GM19023 (cell line): ENCODE results near the gene BIRC6.
"Not testable (repeated sequence)": the region's sequence is repeated elsewhere in the genome, so short reads cannot be mapped to it uniquely, and the experiment has no call there.

Source experiments
- ATAC-seq: cut with Tn5 transposase; IDR thresholded peaks from one replicate; pipeline ENCODE4 v1.9.1; 2021; ENCODE audit warnings: mild to moderate bottlenecking, moderate library complexity; ENCODE audit not compliant: unreplicated experiment

Gene BIRC6

GRCh38 chr2:32446369-32446768 is 89.5 kb downstream of the BIRC6 start:
- no peak for ATAC-seq

GRCh38 chr2:32450851-32451250 is 94.0 kb downstream of the BIRC6 start:
- no peak for ATAC-seq

- ATAC-seq: no peak
Measured at GRCh38 chr2:32452338-32453064, 95.7 kb downstream of the BIRC6 start.

- ATAC-seq: no peak
Measured at GRCh38 chr2:32453242-32454062, 96.6 kb downstream of the BIRC6 start.

- no peak for ATAC-seq
Measured at GRCh38 chr2:32455816-32456215, 99.0 kb downstream of the BIRC6 start.

- no peak for ATAC-seq
Measured at GRCh38 chr2:32456808-32457207, 100.0 kb downstream of the BIRC6 start.

- no peak for ATAC-seq
Measured at GRCh38 chr2:32457814-32458213, 101.0 kb downstream of the BIRC6 start.

- not testable (repeated sequence) for ATAC-seq
Measured at GRCh38 chr2:32460861-32461260, 104.0 kb downstream of the BIRC6 start.

- ATAC-seq: no peak
Measured at GRCh38 chr2:32463110-32463509, 106.3 kb downstream of the BIRC6 start.

- ATAC-seq: no peak
Measured at GRCh38 chr2:32464431-32464830, 107.6 kb downstream of the BIRC6 start.

- ATAC-seq: no peak
Measured at GRCh38 chr2:32472605-32473004, 115.8 kb downstream of the BIRC6 start.

GRCh38 chr2:32474381-32474780 is 117.6 kb downstream of the BIRC6 start:
- no peak for ATAC-seq

- ATAC-seq: no peak
Measured at GRCh38 chr2:32478889-32479620, 122.2 kb downstream of the BIRC6 start.

GRCh38 chr2:32479993-32480392 is 123.2 kb downstream of the BIRC6 start:
- no peak for ATAC-seq

- ATAC-seq: no peak
Measured at GRCh38 chr2:32482471-32482870, 125.6 kb downstream of the BIRC6 start.

- no peak for ATAC-seq
Measured at GRCh38 chr2:32484937-32485336, 128.1 kb downstream of the BIRC6 start.

GRCh38 chr2:32485399-32485798 is 128.6 kb downstream of the BIRC6 start:
- no peak for ATAC-seq

GRCh38 chr2:32489061-32489460 is 132.2 kb downstream of the BIRC6 start:
- no peak for ATAC-seq

- ATAC-seq: no peak
Measured at GRCh38 chr2:32491346-32491745, 134.5 kb downstream of the BIRC6 start.

- no peak for ATAC-seq
Measured at GRCh38 chr2:32495139-32495538, 138.3 kb downstream of the BIRC6 start.

- ATAC-seq: no peak
Measured at GRCh38 chr2:32496662-32497061, 139.8 kb downstream of the BIRC6 start.

- no peak for ATAC-seq
Measured at GRCh38 chr2:32498306-32498705, 141.5 kb downstream of the BIRC6 start.
